WTC11 (cell line): ENCODE results near the gene RASSF3. TPM values are rescaled to one million over a fixed set of nuclear protein-coding genes. Genes with fewer than 3 reads are reported as not detected.

Source experiments
- ATAC-seq: fragments of 200-7000 bp; cut with Tn5 transposase; 2 replicates; pipeline ENCODE4 v1.10.0; 2021; ENCODE audit warnings: mild to moderate bottlenecking, moderate library complexity
- CTCF ChIA-PET: fragments of 300-600 bp; sonication (Branson Sonifier 250); formaldehyde crosslinking; loops from one replicate; lab custom pipeline; 2021; ENCODE audit warnings: antibody characterized with exemption; lab: Charles Lee
- POLR2A ChIA-PET: fragments of 350-600 bp; sonication (Branson Sonifier 250); formaldehyde crosslinking; loops from one replicate; lab custom pipeline; 2021; ENCODE audit warnings: antibody characterized with exemption; lab: Charles Lee
- DNase-seq: peaks from one replicate; pipeline ENCODE4 v3.0.0; 2021; ENCODE audit warnings: low spot score
- H3K27ac Mint-ChIP-seq: 2 replicates; pipeline ENCODE4 v1.8.0; 2021; ENCODE audit warnings: mixed read lengths
- H3K27me3 Mint-ChIP-seq: 2 replicates; pipeline ENCODE4 v1.8.0; 2021; ENCODE audit warnings: low read depth, mild to moderate bottlenecking, moderate library complexity, mixed read lengths
- H3K36me3 Mint-ChIP-seq: 2 replicates; pipeline ENCODE4 v1.8.0; 2021; ENCODE audit warnings: mixed read lengths
- H3K4me1 Mint-ChIP-seq: 2 replicates; pipeline ENCODE4 v1.8.0; 2022; ENCODE audit warnings: mixed read lengths
- H3K4me3 Mint-ChIP-seq: 2 replicates; pipeline ENCODE4 v1.8.0; 2021; ENCODE audit warnings: mild to moderate bottlenecking, moderate library complexity, mixed read lengths
- H3K9me3 Mint-ChIP-seq: 2 replicates; pipeline ENCODE4 v1.8.0; 2021; ENCODE audit warnings: mixed read lengths
- ATF1 ChIP-seq: sonication (generic); formaldehyde crosslinking; IDR thresholded peaks from 2 replicates; pipeline ENCODE4 v1.8.1; 2023; ENCODE audit warnings: mild to moderate bottlenecking, moderate library complexity, missing genetic modification reagents
- EMX1 ChIP-seq: fragments of 250-450 bp; sonication (Bioruptor Pico); IDR thresholded peaks from 2 replicates; pipeline ENCODE4 v1.8.0; 2021; ENCODE audit warnings: mild to moderate bottlenecking
- ESRRA ChIP-seq: sonication (generic); formaldehyde crosslinking; IDR thresholded peaks from 2 replicates; pipeline ENCODE4 v1.8.1; 2022; ENCODE audit warnings: mild to moderate bottlenecking, missing genetic modification reagents, borderline replicate concordance
- ETV6 ChIP-seq: sonication (generic); formaldehyde crosslinking; IDR thresholded peaks from 2 replicates; pipeline ENCODE4 v1.8.1; 2022; ENCODE audit warnings: mild to moderate bottlenecking, missing genetic modification reagents
- FOXP4 ChIP-seq: sonication (generic); formaldehyde crosslinking; IDR thresholded peaks from 2 replicates; pipeline ENCODE4 v1.8.0; 2022; ENCODE audit warnings: mild to moderate bottlenecking, missing genetic modification reagents
- GRHL2 ChIP-seq: fragments of 250-450 bp; sonication (Bioruptor Pico); IDR thresholded peaks from 2 replicates; pipeline ENCODE4 v1.8.0; 2022; ENCODE audit warnings: mild to moderate bottlenecking, moderate library complexity; ENCODE audit not compliant: insufficient replicate concordance, severe bottlenecking
- HMGA2 ChIP-seq: fragments of 250-450 bp; sonication (Bioruptor Pico); IDR thresholded peaks from 2 replicates; pipeline ENCODE4 v1.4.0; 2021; ENCODE audit warnings: mild to moderate bottlenecking, moderate library complexity
- IRF1 ChIP-seq: sonication (generic); formaldehyde crosslinking; IDR thresholded peaks from 2 replicates; pipeline ENCODE4 v1.8.0; 2023; ENCODE audit warnings: missing genetic modification reagents
- JAZF1 ChIP-seq: fragments of 250-450 bp; sonication (Bioruptor Pico); IDR thresholded peaks from 2 replicates; pipeline ENCODE4 v1.9.0; 2021; ENCODE audit warnings: moderate library complexity, mild to moderate bottlenecking, inconsistent platforms
- NFE2L1 ChIP-seq: sonication (generic); formaldehyde crosslinking; IDR thresholded peaks from 2 replicates; pipeline ENCODE4 v1.8.1; 2023; ENCODE audit warnings: missing genetic modification reagents
- SMAD3 ChIP-seq: sonication (generic); formaldehyde crosslinking; IDR thresholded peaks from 2 replicates; pipeline ENCODE4 v1.8.0; 2022; ENCODE audit warnings: missing genetic modification reagents, mild to moderate bottlenecking, borderline replicate concordance
- SMAD4 ChIP-seq: sonication (generic); formaldehyde crosslinking; IDR thresholded peaks from 2 replicates; pipeline ENCODE4 v1.8.0; 2022; ENCODE audit warnings: mild to moderate bottlenecking, missing genetic modification reagents
- TCF7 ChIP-seq: sonication (generic); formaldehyde crosslinking; IDR thresholded peaks from 2 replicates; pipeline ENCODE4 v1.8.0; 2022; ENCODE audit warnings: mild to moderate bottlenecking, low read depth, missing genetic modification reagents, moderate library complexity
- ZBTB43 ChIP-seq: sonication (generic); formaldehyde crosslinking; IDR thresholded peaks from 2 replicates; pipeline ENCODE4 v1.8.1; 2023; ENCODE audit warnings: mild to moderate bottlenecking, missing genetic modification reagents
- ZMAT4 ChIP-seq: fragments of 250-450 bp; sonication (Bioruptor Pico); IDR thresholded peaks from 2 replicates; pipeline ENCODE4 v1.9.0; 2021; ENCODE audit warnings: mild to moderate bottlenecking
- ZNF396 ChIP-seq: fragments of 250-450 bp; sonication (Bioruptor Pico); IDR thresholded peaks from 2 replicates; pipeline ENCODE4 v1.8.0; 2021; ENCODE audit warnings: mild to moderate bottlenecking, moderate library complexity, borderline replicate concordance
- ZNF416 ChIP-seq: fragments of 250-450 bp; sonication (Bioruptor Pico); IDR thresholded peaks from 2 replicates; pipeline ENCODE4 v1.9.0; 2021; ENCODE audit warnings: mild to moderate bottlenecking, inconsistent platforms
- total RNA-seq: library from RNA; stranded (reverse); gene quantifications from 3 replicates; pipeline ENCODE4 v1.2.3, GENCODE V29; 2021
- TF ChIP-seq, protein P1 (sequence below): fragments of 250-450 bp; sonication (Bioruptor Pico); IDR thresholded peaks from 2 replicates; pipeline ENCODE4 v1.9.0; 2021; ENCODE audit warnings: mild to moderate bottlenecking, borderline replicate concordance
- TF ChIP-seq, protein P2 (sequence below): sonication (generic); formaldehyde crosslinking; conservative IDR thresholded peaks from 2 replicates; pipeline ENCODE4 v1.8.1; 2022; ENCODE audit warnings: mild to moderate bottlenecking, missing genetic modification reagents
- TF ChIP-seq, protein P3 (sequence below): sonication (generic); formaldehyde crosslinking; IDR thresholded peaks from 2 replicates; pipeline ENCODE4 v1.8.1; 2023; ENCODE audit warnings: mild to moderate bottlenecking, missing genetic modification reagents
- TF ChIP-seq, protein P4 (sequence below): fragments of 250-450 bp; sonication (Bioruptor Pico); IDR thresholded peaks from 2 replicates; pipeline ENCODE4 v1.8.0; 2021; ENCODE audit warnings: mild to moderate bottlenecking
- TF ChIP-seq, protein P5 (sequence below): sonication (generic); formaldehyde crosslinking; IDR thresholded peaks from 2 replicates; pipeline ENCODE4 v1.8.1; 2022; ENCODE audit warnings: missing genetic modification reagents, borderline replicate concordance

The RASSF3 gene
- total RNA-seq, 1 experiment from 2014 or later: 54.7 TPM

- TF ChIP-seq, protein P1, sequence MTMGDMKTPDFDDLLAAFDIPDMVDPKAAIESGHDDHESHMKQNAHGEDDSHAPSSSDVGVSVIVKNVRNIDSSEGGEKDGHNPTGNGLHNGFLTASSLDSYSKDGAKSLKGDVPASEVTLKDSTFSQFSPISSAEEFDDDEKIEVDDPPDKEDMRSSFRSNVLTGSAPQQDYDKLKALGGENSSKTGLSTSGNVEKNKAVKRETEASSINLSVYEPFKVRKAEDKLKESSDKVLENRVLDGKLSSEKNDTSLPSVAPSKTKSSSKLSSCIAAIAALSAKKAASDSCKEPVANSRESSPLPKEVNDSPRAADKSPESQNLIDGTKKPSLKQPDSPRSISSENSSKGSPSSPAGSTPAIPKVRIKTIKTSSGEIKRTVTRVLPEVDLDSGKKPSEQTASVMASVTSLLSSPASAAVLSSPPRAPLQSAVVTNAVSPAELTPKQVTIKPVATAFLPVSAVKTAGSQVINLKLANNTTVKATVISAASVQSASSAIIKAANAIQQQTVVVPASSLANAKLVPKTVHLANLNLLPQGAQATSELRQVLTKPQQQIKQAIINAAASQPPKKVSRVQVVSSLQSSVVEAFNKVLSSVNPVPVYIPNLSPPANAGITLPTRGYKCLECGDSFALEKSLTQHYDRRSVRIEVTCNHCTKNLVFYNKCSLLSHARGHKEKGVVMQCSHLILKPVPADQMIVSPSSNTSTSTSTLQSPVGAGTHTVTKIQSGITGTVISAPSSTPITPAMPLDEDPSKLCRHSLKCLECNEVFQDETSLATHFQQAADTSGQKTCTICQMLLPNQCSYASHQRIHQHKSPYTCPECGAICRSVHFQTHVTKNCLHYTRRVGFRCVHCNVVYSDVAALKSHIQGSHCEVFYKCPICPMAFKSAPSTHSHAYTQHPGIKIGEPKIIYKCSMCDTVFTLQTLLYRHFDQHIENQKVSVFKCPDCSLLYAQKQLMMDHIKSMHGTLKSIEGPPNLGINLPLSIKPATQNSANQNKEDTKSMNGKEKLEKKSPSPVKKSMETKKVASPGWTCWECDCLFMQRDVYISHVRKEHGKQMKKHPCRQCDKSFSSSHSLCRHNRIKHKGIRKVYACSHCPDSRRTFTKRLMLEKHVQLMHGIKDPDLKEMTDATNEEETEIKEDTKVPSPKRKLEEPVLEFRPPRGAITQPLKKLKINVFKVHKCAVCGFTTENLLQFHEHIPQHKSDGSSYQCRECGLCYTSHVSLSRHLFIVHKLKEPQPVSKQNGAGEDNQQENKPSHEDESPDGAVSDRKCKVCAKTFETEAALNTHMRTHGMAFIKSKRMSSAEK: no peak
- TF ChIP-seq, protein P2, sequence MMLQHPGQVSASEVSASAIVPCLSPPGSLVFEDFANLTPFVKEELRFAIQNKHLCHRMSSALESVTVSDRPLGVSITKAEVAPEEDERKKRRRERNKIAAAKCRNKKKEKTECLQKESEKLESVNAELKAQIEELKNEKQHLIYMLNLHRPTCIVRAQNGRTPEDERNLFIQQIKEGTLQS (CRISPR knock-in tag): no peak
- TF ChIP-seq TCF7 (CRISPR knock-in tag): no peak
- no peak for TF ChIP-seq ZNF416
- TF ChIP-seq, protein P3, sequence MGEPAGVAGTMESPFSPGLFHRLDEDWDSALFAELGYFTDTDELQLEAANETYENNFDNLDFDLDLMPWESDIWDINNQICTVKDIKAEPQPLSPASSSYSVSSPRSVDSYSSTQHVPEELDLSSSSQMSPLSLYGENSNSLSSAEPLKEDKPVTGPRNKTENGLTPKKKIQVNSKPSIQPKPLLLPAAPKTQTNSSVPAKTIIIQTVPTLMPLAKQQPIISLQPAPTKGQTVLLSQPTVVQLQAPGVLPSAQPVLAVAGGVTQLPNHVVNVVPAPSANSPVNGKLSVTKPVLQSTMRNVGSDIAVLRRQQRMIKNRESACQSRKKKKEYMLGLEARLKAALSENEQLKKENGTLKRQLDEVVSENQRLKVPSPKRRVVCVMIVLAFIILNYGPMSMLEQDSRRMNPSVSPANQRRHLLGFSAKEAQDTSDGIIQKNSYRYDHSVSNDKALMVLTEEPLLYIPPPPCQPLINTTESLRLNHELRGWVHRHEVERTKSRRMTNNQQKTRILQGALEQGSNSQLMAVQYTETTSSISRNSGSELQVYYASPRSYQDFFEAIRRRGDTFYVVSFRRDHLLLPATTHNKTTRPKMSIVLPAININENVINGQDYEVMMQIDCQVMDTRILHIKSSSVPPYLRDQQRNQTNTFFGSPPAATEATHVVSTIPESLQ (CRISPR knock-in tag): no peak
- TF ChIP-seq ZMAT4: no peak
- TF ChIP-seq, all 79 proteins: peak for 0
Measured at GRCh38 chr12:64745980-64746379, 135.7 kb downstream of the RASSF3 start (continued).

GRCh38 chr12:64746663-64747062 lies 136.4 kb downstream of the RASSF3 start:
- POLR2A ChIA-PET: no interaction called here
- no peak for ATAC-seq
- peaks cover 5% of the 10 kb centered on the region for H3K9me3 Mint-ChIP-seq
- no peak overlapping the region for H3K4me3 Mint-ChIP-seq
- H3K27me3 Mint-ChIP-seq: no peaks in the 10 kb centered on the region
- H3K27ac Mint-ChIP-seq: no peak overlapping the region
- no peak for DNase-seq
- peaks cover 60% of the 10 kb centered on the region for H3K36me3 Mint-ChIP-seq
- CTCF ChIA-PET: interaction anchor here (0.6 to 1.6 kb wide), 2 partner anchors 44 to 49 kb away, joined by 4 to 5 read pairs; no protein-coding TSS in a partner anchor
- H3K4me1 Mint-ChIP-seq: no peaks in the 10 kb centered on the region
- TF ChIP-seq NFE2L1 (CRISPR knock-in tag): no peak
- TF ChIP-seq IRF1: no peak
- no peak for TF ChIP-seq GRHL2
- TF ChIP-seq, protein P4, sequence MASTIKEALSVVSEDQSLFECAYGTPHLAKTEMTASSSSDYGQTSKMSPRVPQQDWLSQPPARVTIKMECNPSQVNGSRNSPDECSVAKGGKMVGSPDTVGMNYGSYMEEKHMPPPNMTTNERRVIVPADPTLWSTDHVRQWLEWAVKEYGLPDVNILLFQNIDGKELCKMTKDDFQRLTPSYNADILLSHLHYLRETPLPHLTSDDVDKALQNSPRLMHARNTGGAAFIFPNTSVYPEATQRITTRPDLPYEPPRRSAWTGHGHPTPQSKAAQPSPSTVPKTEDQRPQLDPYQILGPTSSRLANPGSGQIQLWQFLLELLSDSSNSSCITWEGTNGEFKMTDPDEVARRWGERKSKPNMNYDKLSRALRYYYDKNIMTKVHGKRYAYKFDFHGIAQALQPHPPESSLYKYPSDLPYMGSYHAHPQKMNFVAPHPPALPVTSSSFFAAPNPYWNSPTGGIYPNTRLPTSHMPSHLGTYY (CRISPR knock-in tag): no peak
- no peak for TF ChIP-seq EMX1 (CRISPR knock-in tag)
- no peak for TF ChIP-seq SMAD4 (CRISPR knock-in tag)
- no peak for TF ChIP-seq ESRRA (CRISPR knock-in tag)
- TF ChIP-seq HMGA2 (CRISPR knock-in tag): no peak
- TF ChIP-seq SMAD3 (CRISPR knock-in tag): no peak
- no peak for TF ChIP-seq ZNF396 (CRISPR knock-in tag)
- TF ChIP-seq ETV6 (CRISPR knock-in tag): no peak
- TF ChIP-seq ZBTB43 (CRISPR knock-in tag): no peak
- TF ChIP-seq JAZF1: no peak
- TF ChIP-seq, protein P5, sequence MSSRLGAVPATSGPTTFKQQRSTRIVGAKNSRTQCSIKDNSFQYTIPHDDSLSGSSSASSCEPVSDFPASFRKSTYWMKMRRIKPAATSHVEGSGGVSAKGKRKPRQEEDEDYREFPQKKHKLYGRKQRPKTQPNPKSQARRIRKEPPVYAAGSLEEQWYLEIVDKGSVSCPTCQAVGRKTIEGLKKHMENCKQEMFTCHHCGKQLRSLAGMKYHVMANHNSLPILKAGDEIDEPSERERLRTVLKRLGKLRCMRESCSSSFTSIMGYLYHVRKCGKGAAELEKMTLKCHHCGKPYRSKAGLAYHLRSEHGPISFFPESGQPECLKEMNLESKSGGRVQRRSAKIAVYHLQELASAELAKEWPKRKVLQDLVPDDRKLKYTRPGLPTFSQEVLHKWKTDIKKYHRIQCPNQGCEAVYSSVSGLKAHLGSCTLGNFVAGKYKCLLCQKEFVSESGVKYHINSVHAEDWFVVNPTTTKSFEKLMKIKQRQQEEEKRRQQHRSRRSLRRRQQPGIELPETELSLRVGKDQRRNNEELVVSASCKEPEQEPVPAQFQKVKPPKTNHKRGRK (CRISPR knock-in tag): no peak
- TF ChIP-seq FOXP4 (CRISPR knock-in tag): no peak
- no peak for TF ChIP-seq ATF1 (CRISPR knock-in tag)
